CD14-positive monocyte (primary cell): ENCODE data around the gene ARSH. TPM values are rescaled to one million over a fixed set of nuclear protein-coding genes. Genes with fewer than 3 reads are reported as not detected.

Source experiments
- DNase-seq, 3 donors: peaks; one replicate each; pipeline ENCODE4 v3.0.0-alpha.2; 2011 to 2022
- H2AFZ ChIP-seq: 2 replicates; pipeline ENCODE4 v1.6.0; 2012; ENCODE audit warnings: mild to moderate bottlenecking, low read depth, low read length, inconsistent platforms; ENCODE audit not compliant: insufficient read depth, poor library complexity, severe bottlenecking
- H3K27ac ChIP-seq, 2 donors: 1 replicate in 1 of 2; 2 replicates in 1 of 2; pipeline ENCODE4 v1.5.1; 2012 to 2013; ENCODE audit warnings: low read length in 2 of 2, control low read depth in 1 of 2, inconsistent platforms in 1 of 2, low read depth in 1 of 2, mild to moderate bottlenecking in 1 of 2
- H3K27me3 ChIP-seq, 2 donors: one replicate each; pipeline versions ENCODE4 v1.6.0 to v1.6.1; 2011 to 2013; ENCODE audit warnings: low read length in 2 of 2; ENCODE audit not compliant: control insufficient read depth in 2 of 2, insufficient read depth in 2 of 2
- H3K36me3 ChIP-seq, 2 donors: replicated peaks in 1 of 2; 1 replicate in 1 of 2; 2 replicates in 1 of 2; pipeline versions ENCODE4 v1.5.1 to v1.6.1; 2012 to 2013; ENCODE audit warnings: low read length in 2 of 2, control low read depth in 1 of 2, inconsistent platforms in 1 of 2, mild to moderate bottlenecking in 1 of 2; ENCODE audit not compliant: insufficient read depth in 2 of 2, control insufficient read depth in 1 of 2
- H3K4me1 ChIP-seq, 2 donors: 1 replicate in 1 of 2; 2 replicates in 1 of 2; pipeline versions ENCODE4 v1.5.1 to v1.6.1; 2012 to 2013; ENCODE audit warnings: low read length in 2 of 2, control low read depth in 1 of 2, inconsistent platforms in 1 of 2, mild to moderate bottlenecking in 1 of 2, moderate library complexity in 1 of 2; ENCODE audit not compliant: insufficient read depth in 2 of 2, control insufficient read depth in 1 of 2
- H3K4me2 ChIP-seq: replicated peaks from 2 replicates; pipeline ENCODE3; 2012; ENCODE audit warnings: low read length, moderate library complexity, mild to moderate bottlenecking; ENCODE audit not compliant: poor library complexity, severe bottlenecking; ENCODE audit errors: extremely low read depth
- H3K4me3 ChIP-seq, 3 experiments: fragments of 200-600 bp in 1 of 3; sonication (generic) in 1 of 3; replicated peaks in 1 of 3; 1 replicate in 2 of 3; 2 replicates in 1 of 3; pipeline ENCODE4 v1.5.1; 2011 to 2013; ENCODE audit warnings: low read length in 3 of 3, mild to moderate bottlenecking in 3 of 3, control low read depth in 2 of 3, low read depth in 2 of 3, inconsistent platforms in 1 of 3, moderate library complexity in 1 of 3
- H3K79me2 ChIP-seq: 2 replicates; pipeline ENCODE4 v1.6.0; 2012; ENCODE audit warnings: mild to moderate bottlenecking, control low read depth, inconsistent platforms, low read length, moderate library complexity; ENCODE audit not compliant: insufficient read depth
- H3K9ac ChIP-seq: 2 replicates; pipeline ENCODE4 v1.6.0; 2017; ENCODE audit warnings: low read length, mild to moderate bottlenecking; ENCODE audit not compliant: insufficient read depth, poor library complexity, severe bottlenecking
- H3K9me3 ChIP-seq, 2 donors: replicated peaks in 1 of 2; 1 replicate in 1 of 2; 2 replicates in 1 of 2; pipeline versions ENCODE4 v1.5.1 to v1.6.1; 2012 to 2013; ENCODE audit warnings: low read length in 2 of 2, control low read depth in 1 of 2; ENCODE audit not compliant: control insufficient read depth in 1 of 2, insufficient read depth in 1 of 2
- H4K20me1 ChIP-seq: 2 replicates; pipeline ENCODE4 v1.6.0; 2012; ENCODE audit warnings: mild to moderate bottlenecking, low read length, control low read depth, moderate library complexity; ENCODE audit not compliant: insufficient read depth
- H3K27ac Mint-ChIP-seq, 7 donors: one replicate each; pipeline ENCODE4 v1.8.0; 2020; ENCODE audit warnings: mild to moderate bottlenecking in 7 of 7, mixed read lengths in 7 of 7, moderate library complexity in 6 of 7, inconsistent platforms in 2 of 7
- H3K27me3 Mint-ChIP-seq, 3 donors: one replicate each; pipeline ENCODE4 v1.8.0; 2021 to 2022; ENCODE audit warnings: low read depth in 3 of 3, mild to moderate bottlenecking in 3 of 3, mixed read lengths in 3 of 3, moderate library complexity in 3 of 3, inconsistent platforms in 1 of 3
- H3K36me3 Mint-ChIP-seq, 2 donors: one replicate each; pipeline ENCODE4 v1.8.0; 2020; ENCODE audit warnings: mixed read lengths in 2 of 2, inconsistent platforms in 1 of 2, mild to moderate bottlenecking in 1 of 2
- H3K4me1 Mint-ChIP-seq: one replicate; pipeline ENCODE4 v1.8.0; 2020; ENCODE audit warnings: mild to moderate bottlenecking, mixed read lengths
- H3K4me3 Mint-ChIP-seq, 2 donors: one replicate each; pipeline ENCODE4 v1.8.0; 2020; ENCODE audit warnings: mild to moderate bottlenecking in 2 of 2, mixed read lengths in 2 of 2, moderate library complexity in 1 of 2
- H3K9me3 Mint-ChIP-seq, 7 donors: one replicate each; pipeline ENCODE4 v1.8.0; 2020 to 2022; ENCODE audit warnings: mixed read lengths in 7 of 7, mild to moderate bottlenecking in 6 of 7, moderate library complexity in 6 of 7, inconsistent platforms in 2 of 7
- WGBS: methylation state at CpG from one replicate; pipeline ENCODE4 v1.1.5; 2013; ENCODE audit warnings: missing lambda C conversion rate; ENCODE audit not compliant: insufficient coverage; 5-methylcytosine and 5-hydroxymethylcytosine counted together
- intact Hi-C, 2 donors: fragments of 100-400 bp; cut with micrococcal nuclease; formaldehyde crosslinking; loops; one replicate each; pipeline versions ENCODE4 v1.15.0 to v1.15.1; 2023
- polyA plus RNA-seq, 3 donors: library from polyadenylated mRNA; depleted of rRNA in 1 of 3; unstranded in 2 of 3; stranded (reverse) in 1 of 3; fragments of 300-500 nt in 2 of 3; fragments of >200 nt in 1 of 3; fragmentation: Illumina TruSeq in 2 of 3; gene quantifications; 1 replicate in 2 of 3; 2 replicates in 1 of 3; pipeline ENCODE4 v1.2.3, GENCODE V29; 2012 to 2021
- TF ChIP-seq, protein P1 (sequence below): fragments of 200-600 bp; IDR thresholded peaks from one replicate; pipeline ENCODE4 v1.8.0; 2022; ENCODE audit warnings: antibody characterized with exemption, mild to moderate bottlenecking

ARSH gene
- polyA plus RNA-seq, 3 donors: not detected

GRCh38 chrX:3044196-3044595 is 37.9 kb downstream of the ARSH start:
- H3K27ac Mint-ChIP-seq: no peak overlapping the region
- Histone ChIP-seq H3K9me3 (no peaks in the 10 kb centered on the region), H3K27ac (no peak overlapping the region), H3K4me3 (no peak overlapping the region), H3K4me1 (no peaks in the 10 kb centered on the region), H3K4me2 (no peak overlapping the region), H2AFZ (no peak overlapping the region), H3K36me3 (no peaks in the 10 kb centered on the region), H4K20me1 (no peaks in the 10 kb centered on the region), H3K9ac (no peak overlapping the region), H3K79me2 (no peaks in the 10 kb centered on the region), H3K27me3 (no peaks in the 10 kb centered on the region)
- no peaks in the 10 kb centered on the region for H3K36me3 Mint-ChIP-seq
- DNase-seq: no peak
- peaks cover 6% of the 10 kb centered on the region for H3K4me1 Mint-ChIP-seq
- peaks cover 0 to 6% (median 0%) of the 10 kb centered on the region in 3 donors for H3K27me3 Mint-ChIP-seq
- peaks cover 0 to 4% (median 0%) of the 10 kb centered on the region in 7 donors for H3K9me3 Mint-ChIP-seq
- H3K4me3 Mint-ChIP-seq: no peak overlapping the region
- no CpG with 5 or more reads among the region's 3 CpGs for WGBS
- intact Hi-C loops: no loop called here
- TF ChIP-seq, protein P1, sequence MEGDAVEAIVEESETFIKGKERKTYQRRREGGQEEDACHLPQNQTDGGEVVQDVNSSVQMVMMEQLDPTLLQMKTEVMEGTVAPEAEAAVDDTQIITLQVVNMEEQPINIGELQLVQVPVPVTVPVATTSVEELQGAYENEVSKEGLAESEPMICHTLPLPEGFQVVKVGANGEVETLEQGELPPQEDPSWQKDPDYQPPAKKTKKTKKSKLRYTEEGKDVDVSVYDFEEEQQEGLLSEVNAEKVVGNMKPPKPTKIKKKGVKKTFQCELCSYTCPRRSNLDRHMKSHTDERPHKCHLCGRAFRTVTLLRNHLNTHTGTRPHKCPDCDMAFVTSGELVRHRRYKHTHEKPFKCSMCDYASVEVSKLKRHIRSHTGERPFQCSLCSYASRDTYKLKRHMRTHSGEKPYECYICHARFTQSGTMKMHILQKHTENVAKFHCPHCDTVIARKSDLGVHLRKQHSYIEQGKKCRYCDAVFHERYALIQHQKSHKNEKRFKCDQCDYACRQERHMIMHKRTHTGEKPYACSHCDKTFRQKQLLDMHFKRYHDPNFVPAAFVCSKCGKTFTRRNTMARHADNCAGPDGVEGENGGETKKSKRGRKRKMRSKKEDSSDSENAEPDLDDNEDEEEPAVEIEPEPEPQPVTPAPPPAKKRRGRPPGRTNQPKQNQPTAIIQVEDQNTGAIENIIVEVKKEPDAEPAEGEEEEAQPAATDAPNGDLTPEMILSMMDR: no peak

- Mint-ChIP-seq H3K4me3 (no peak overlapping the region), H3K27ac (no peak overlapping the region), H3K27me3 (peaks cover 0 to 6% (median 0%) of the 10 kb centered on the region in 3 donors), H3K4me1 (peaks cover 6% of the 10 kb centered on the region), H3K36me3 (no peaks in the 10 kb centered on the region), H3K9me3 (peaks cover 0 to 4% (median 0%) of the 10 kb centered on the region in 7 donors)
- no peaks in the 10 kb centered on the region for H3K79me2 ChIP-seq
- no peaks in the 10 kb centered on the region for H3K27me3 ChIP-seq
- no peak for DNase-seq
- no peak overlapping the region for H3K9ac ChIP-seq
- H3K4me1 ChIP-seq: no peaks in the 10 kb centered on the region
- H3K4me2 ChIP-seq: no peak overlapping the region
- no peaks in the 10 kb centered on the region for H4K20me1 ChIP-seq
- WGBS: 88% methylated on average over 5 of the region's 6 CpGs
- intact Hi-C loops: no loop called here
- H3K9me3 ChIP-seq: no peaks in the 10 kb centered on the region
- no peak overlapping the region for H3K27ac ChIP-seq
- TF ChIP-seq, protein P1: no peak
- no peaks in the 10 kb centered on the region for H3K36me3 ChIP-seq
- no peak overlapping the region for H3K4me3 ChIP-seq
- no peak overlapping the region for H2AFZ ChIP-seq
Measured at GRCh38 chrX:3044671-3045070, 38.3 kb downstream of the ARSH start.
